NCI-H446 treated with DMSO at 0.1 percent for 48 hours (cell line): ENCODE results near the gene TAF1B.

ENCODE experiments used
- DNase-seq: peaks from one replicate; lab custom pipeline; 2025; lab: John Stamatoyannopoulos, UW

TAF1B gene

DNA sequence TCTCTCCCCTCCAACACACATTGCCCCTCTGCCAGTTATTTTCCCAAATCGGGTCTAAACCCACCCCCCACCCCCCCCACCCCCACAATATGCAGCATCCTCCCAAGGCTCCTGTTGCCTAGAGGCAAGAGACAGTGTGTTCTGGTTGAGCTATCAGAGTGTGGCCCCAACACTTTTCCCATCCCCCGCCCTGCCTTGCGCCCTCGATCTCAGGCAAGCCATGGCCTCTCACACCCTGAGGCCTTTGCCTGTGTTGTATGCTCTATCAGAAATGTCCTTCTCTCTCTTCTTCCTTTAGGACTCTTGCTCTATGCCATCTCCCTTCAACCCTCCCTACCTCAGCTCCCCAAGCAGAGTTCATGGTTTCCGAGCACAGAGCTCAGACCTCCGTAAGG lies 98.7 kb downstream of the TAF1B start:
- DNase-seq, result no peak

DNA sequence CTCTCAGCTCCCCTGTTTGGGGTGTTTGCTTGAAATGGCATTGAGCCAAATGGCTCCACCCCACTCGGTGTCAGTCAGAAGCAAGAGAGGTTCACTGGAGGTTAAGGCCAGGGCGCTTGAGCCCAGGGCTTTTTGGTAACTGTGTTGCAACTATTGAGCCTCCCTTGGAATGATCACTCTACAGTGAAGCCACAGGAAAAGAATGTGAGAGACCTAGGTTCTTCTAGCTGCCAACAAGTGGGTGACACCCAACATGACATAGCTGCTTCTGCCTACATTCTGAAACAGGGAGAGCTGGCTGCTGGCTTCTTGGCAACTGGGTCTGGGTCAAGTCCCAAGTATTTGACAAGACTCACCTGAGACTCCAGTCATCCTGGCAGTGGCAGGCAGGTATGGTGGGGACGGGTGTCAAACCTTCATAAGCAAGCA lies 101.1 kb downstream of the TAF1B start:
- DNase-seq, result no peak

DNA sequence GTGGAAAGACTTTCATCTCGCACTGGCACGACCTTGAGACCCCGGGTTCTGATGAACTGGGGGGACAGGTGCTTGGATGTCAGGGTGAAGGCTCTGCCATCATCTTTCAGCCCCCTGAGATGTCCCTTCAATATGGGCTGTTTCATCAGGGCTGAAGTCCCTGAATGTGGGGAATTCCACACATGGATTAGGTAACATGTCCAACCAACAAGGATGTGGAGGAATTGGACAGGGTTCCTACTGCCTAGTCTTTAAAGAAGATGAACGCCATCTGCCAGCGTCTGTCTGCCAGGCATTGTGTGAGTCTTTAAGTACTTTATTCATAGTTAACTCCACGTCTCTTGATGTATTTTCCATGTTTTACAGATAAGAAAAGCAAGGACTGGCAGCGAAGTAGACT lies 102.3 kb downstream of the TAF1B start:
- DNase-seq, result no peak

DNA sequence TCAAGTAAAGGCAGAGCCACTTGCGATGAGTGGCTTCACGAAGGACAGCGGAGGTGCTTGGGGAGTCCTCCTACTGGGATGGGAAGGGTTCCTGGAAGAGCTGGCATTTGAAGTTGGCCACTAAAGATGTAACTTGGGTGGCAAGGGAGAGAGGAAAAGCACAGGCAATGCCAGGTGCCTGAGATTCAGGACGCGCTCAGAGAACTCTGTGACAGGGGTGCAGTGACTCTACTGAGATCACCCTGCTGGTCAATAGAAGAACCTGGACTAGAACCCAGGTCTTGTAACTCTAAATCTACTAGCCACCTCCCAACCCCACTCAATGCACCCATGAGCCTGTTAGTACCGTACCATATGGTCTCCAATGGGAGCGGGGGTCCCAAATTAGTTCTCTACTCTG lies 102.8 kb downstream of the TAF1B start:
- DNase-seq, result no peak

DNA sequence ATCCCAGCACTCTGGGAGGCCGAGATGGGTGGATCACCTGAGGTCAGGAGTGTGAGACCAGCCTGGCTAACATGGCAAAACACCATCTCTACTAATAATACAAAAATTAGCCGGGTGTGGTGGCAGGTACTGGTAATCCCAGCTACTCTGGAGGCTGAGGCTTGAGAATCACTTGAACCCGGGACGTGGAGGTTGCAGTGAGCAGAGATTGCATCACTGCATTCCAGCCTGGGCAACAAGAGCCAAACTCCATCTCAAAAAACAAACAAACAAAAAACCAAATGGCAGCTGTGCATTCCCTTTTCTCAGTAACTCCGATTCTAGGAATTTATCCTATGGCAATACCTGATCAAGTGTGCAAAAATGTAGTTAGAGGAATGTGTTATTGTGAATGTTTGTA lies 103.5 kb downstream of the TAF1B start:
- DNase-seq, result no peak

DNA sequence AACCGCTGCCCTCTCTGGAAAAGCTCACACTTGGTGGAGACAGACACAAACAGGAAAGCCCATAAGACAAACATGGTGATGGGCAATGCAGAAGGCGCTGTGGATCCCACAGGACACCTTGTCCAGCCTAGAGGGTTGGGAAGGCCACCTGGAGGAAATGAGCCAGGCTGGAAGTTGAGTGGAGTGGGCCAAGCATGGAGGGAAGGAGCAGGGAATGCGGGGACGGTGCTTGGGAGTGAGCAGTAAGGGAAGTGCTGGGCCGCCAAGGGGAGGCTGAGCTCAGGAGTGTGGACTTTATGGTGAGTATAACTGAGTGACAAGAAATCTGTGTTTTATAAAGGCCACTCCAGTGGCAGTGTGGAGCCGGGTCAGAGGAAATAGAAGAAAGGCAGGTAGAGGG lies 105.4 kb downstream of the TAF1B start:
- DNase-seq, result no peak

DNA sequence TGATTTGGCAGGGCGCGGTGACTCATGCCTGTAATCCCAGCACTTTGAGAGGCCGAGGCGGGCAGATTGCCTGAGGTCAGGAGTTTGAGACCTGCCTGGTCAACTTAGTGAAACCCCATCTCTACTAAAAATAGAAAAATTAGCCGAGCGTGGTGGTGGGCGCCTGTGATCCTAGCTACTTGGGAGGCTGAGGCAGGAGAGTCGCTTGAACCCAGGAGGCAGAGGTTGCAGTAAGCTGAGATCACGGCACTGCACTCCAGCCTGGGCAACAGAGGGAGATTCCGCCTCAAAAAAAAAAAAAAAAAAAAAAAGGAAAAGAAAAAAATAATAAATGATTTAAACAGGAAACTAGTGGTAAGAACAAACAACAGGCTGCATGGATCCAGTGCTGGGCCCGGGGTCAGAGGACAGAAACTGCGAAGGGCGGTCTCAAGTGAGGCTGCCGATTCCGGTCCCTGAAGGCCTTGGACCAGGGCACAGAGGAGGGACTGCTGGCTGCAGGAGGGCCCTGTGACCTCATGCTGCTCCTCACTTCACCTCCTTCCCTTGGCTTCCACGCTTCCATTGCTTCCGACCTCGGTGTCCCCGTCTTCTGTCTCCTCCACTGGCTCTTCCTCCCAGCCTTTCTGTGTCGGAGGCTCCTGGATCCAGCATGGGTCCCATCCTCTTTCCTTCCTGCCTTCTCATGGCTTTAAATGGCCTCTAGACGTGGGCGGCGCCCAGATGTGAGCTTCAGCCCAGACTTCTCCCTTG lies 106.1 kb downstream of the TAF1B start:
- DNase-seq, result no peak

DNA sequence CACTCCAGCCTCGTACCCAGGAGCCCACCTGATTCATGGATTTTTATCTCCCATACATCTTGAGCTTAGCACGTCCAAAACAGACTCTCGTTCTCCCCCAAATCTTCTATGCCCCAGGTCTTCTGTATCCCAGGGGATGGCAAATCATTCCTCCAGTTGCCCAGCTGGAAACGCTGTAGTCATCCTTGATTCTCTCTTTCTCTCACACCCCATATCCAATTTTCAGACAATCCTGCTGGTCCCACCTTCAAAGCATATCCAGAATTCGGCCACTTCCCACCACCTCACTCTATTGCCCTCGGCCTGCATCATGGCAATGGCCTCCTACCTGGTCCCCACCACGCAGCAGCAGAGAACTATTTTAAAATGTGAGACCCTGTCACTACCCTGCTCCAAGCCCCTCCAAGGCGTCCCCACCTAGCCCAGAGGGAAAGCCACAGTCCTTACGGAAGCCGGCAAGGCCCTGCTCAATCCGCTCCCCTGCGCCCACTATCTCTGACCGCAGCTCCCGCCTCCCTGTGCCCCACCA lies 106.8 kb downstream of the TAF1B start:
- no peak for DNase-seq

DNA sequence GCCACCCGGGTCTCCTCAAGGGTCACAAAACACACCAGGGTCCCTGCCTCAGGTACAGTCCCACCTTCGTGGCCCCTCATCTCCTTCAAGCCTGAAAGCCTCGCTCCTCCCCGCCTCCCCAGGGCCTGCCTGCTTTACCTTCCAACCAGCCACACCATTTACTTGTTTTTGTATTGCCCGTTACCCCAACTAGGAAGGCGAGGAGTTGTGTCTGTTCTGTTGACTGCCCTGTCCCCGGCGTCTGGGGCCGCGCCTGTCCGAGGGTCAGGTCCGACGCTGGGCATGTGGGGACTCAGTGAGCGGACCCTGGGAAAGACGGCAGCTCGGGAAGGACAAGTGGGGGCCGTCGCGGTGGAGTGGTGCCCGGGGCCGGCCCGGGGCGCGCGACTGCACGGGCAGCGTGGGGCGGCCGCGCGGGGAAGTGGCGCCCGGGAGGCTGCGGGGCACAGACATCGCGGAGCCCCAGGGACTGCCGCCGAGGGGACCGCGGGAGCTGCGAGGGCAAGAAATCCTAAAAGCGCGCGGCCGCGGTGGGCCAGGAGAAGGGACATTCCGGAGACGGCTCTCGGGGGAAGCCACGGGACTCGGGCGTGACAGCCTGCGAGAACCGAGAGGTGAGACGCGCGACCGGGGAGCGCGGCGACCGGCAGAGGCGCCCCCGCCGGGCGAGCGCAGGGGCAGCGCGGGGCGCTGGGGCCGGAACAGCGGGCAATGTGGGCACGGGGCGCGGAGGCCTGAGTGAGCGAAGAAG lies 107.4 kb downstream of the TAF1B start:
- DNase-seq, result no peak

DNA sequence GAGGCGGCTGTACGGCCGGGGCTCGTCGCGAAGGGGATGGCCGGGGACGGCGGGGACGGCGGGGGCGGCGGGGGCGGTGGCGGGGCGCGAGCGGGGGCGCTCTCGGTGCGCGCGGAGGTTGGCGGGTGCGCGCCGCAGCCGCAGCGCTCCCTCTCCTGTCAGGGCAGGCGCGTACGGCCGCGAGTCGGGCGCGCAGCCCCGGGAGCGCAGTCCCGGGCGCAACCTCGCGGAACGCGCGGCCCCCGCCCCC lies 107.9 kb downstream of the TAF1B start:
- DNase-seq, result no peak

DNA sequence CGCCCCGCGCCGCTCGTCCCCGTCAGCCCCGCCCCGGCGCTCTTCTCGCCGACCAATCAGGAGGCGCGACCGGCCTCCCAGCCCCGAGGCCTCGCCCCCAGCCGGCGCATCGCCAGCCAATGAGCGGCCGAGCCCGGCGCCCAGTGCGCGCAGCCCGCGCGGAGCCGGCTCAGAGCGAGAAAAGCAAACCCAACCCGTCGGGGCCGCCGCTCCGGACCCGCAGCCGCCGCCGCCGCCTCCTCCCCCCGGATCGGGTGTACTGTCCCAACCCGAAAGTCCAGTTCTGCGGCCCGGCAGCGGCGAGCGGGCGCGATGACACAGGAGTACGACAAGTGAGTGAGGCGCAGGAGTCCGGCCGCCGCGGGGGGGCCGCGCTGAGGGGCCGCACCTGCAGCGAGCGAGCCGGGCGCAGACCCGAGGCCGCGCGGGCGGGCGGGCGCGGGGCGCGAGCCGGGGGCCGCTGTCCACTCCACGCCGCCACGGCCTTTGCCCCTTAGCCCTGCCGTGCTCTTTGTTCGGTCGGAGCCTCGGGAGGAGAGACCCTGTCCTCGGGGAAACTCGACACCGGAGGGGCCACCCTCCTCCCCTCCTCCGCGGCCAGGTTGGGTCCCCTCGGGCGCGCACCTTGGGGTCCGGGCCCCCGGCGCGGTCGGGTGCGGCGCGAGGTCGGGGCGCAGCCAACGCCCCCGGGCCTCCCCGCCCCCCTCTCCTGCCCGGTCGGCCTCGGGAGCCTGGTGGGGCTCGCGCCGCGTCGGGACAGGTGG lies 108.4 kb downstream of the TAF1B start, which contains the start of gene GRHL1:
TSS of gene GRHL1 (plus strand) at position 172 of the 764 bp plus-strand sequence. CDS start at position 313, 141 bp downstream.
- peak; percentile 70 for DNase-seq

DNA sequence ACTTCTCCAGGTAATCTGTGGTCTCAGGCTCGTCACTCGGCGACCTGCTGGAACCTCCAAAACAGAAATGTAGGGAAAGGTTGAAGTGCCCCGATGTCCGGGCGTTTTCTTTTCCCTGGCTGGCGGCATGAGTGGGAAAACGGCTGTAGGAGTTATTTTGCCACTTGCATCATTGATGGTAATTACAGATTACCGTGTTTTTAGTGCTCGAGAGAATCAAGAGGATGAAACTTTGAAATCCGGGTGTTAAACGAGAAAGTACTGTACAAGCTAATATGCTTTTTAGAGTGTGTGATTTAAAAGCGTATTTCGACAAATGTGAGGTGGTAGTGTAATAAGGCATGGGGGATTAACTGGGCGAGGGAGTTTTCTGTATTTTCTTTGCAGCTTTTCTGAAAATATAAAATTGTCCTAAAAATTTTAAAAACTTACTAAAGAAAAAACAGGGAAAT lies 109.0 kb downstream of the TAF1B start:
- DNase-seq, result no peak

DNA sequence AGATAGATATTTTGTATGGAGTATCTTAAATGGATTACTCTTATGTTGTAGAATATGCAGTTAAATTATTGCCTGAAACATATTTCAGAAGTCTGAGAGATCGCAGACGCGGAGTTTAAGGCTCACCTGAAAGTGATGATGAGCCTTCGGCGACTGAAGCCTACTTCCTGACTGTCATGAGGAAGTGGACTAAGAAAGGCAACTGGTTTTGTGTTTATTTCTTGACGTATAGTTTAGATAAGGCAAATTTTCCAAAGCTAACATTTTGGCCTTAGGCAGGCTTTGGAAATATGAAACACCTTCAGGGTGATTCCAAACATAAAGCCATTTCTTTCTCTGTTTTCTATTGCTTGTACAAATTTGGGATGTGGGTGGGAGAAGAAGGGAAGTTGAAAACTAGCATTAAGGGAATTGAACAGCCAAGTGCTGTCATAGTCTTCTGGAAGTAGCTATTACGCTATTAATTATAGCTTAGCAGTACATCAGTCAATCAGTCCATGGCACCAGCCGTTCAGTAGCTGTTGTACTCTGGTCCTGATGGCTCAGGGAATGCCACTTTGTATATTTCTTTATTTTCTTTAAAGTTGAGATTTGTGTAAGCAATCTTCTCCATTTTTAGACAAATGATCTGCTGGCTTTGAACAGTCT lies 109.7 kb downstream of the TAF1B start:
- DNase-seq, result no peak

DNA sequence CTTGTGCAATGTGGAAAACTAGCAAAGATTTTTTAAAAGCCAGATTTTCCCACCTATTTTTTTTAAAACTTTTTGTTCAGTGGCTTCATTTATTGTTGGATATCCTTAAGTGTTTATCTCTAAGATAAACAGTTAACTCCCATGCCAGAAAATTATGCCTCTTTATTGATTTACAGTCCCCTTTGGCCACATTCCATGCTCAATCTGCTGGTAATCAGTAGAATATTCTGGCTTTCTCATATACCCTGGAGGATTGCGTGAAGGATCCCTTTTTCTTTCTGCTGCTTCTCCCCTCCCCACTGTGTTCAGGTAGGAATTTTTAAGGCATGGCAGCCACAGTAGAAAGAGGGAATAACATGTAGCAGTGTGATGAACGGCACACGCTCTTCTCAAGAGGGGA lies 110.9 kb downstream of the TAF1B start:
- DNase-seq, result no peak

DNA sequence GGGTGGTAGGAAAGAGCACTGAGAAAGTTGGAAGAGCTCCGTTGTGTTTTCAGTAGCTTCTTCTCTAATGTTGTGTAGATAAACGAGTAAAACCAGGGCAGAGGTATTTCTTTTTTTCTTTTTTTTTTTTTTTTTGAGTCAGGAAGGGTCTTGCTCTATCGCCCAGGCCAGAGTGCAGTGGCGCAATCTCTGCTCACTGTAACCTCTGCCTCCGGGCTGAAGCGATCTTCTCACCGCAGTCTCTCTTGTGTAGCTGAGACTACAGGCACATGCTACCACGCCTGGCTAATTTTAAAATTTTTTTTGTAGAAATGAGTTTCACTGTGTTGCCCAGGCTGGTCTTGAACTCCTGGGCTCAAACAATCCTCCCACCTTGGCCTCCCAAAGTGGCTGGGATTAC lies 114.8 kb downstream of the TAF1B start:
- no peak for DNase-seq

DNA sequence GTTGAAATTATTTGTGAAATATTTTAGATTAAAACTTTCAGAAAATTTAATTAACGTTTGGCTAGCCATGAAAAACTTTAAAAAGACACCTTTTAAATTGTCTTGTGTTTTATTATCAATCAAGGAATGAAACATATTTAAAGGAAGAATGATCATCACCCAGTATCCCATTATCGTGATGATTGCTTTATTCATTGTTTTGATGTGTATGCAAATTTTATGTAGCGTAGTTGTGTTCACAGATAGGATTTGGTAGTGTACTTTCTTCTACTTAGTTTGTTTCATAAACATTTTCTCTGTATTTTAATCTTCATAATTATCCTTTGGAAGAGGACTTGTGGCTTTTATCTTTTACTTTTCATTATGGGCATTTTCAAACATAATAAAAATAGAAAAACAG lies 116.0 kb downstream of the TAF1B start:
- no peak for DNase-seq

DNA sequence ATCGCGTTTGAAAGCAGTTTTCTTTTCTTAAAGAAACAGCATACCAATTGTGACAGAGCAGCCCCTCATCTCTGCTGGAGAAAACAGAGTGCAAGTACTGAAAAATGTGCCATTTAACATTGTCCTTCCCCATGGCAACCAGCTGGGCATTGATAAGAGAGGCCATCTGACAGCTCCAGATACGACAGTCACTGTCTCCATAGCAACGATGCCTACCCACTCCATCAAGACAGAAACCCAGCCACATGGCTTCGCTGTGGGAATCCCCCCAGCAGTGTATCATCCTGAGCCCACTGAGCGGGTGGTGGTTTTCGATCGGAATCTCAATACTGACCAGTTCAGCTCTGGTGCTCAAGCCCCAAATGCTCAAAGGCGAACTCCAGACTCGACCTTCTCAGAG lies 117.7 kb downstream of the TAF1B start:
- no peak for DNase-seq

DNA sequence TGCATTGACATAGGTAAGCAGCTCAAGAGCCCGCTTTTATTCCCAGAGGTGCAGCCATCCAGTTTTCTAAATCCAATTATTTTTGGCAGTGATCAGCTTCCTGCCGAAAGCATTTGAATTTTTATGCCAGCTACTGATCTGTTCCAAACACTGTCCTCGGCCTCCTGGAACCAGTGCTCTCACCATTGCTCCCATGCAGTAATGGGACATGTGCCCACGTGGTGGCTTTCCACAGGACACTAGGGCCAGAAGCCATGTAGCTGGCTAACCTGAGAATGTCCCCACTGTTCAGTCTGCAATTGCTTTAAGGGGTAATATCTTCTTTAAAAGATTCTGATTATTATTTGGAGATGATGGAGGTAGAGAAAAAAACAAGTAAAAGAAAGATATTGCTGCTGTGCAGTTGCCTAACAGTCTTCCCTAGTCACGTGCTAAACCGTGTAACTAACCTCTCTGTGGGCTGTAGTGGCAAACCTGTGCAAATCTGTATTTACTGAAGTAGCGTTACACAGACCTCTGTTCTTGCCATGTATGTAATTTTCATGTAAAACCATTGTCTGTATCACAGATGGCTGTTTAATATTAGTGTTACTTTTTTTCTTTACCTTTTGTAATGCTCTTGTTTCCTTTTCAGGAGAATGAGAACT lies 121.2 kb downstream of the TAF1B start:
- no peak for DNase-seq

DNA sequence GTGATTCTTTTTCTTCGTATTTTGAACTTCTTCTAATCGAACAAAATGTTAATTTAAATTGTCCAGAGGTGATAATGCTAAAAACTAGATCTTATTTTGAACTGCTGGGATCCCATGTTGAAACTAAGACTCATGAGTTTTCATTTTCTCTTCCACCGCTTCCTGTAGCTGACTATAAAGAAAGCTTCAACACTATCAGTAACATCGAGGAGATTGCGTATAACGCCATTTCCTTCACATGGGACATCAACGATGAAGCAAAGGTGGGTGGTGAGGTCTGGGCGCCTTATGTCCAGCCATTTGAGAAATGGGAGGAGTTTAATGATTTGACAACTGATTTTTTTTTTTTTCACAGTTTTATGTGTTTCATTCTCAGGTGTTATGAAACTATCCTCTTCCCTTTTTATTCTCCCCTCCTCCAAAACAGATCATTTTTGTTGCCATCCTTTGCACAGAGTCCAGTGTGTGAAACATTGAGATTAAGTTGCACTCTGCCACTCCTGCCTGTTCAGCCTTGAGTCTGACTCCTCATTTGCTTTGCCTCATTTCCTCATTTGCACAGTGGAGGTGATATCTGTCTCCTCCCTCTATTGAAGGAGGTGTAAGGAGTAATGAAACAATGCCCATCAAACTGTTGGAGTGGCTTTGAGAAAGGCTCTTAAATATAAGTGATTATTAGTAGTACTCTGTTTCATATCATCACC lies 122.0 kb downstream of the TAF1B start:
- no peak for DNase-seq

DNA sequence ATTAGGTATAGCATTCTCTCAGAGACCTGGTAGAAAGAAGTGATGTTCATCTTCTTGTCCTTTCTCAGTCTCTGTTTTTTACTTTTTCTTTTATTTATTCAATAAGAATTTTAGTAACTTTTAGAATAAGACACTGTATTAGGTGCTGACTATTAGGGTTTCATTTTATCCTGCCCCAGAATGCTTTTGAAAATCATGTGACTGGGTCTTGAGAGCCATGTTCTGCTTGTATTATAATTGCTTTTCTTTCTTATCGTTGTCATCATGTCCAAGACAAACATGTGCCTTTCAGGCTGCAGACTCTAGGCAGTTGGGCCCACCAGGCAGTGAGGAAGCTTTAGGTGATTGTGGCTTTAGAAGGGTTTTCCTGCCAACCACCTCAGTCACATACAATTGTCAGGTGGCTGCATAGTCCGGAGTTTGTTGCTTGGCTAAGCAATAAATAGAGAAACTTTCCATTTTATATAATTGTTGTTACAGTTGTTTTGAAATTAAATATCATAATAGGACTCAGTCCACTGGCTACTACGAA lies 123.3 kb downstream of the TAF1B start:
- DNase-seq, result no peak
